CD14-positive monocyte (primary cell): ENCODE measurements around the gene PLEKHM2. TPM values are rescaled to one million over a fixed set of nuclear protein-coding genes. Genes with fewer than 3 reads are reported as not detected.
A peak's percentile ranks its signal among the peaks of the same experiment; 100 is the strongest.

Experiments used
- DNase-seq, 3 donors: peaks; one replicate each; pipeline ENCODE4 v3.0.0-alpha.2; 2011 to 2022
- H2AFZ ChIP-seq: 2 replicates; pipeline ENCODE4 v1.6.0; 2012; ENCODE audit warnings: mild to moderate bottlenecking, low read depth, low read length, inconsistent platforms; ENCODE audit not compliant: insufficient read depth, poor library complexity, severe bottlenecking
- H3K27ac ChIP-seq, 2 donors: 1 replicate in 1 of 2; 2 replicates in 1 of 2; pipeline ENCODE4 v1.5.1; 2012 to 2013; ENCODE audit warnings: low read length in 2 of 2, control low read depth in 1 of 2, inconsistent platforms in 1 of 2, low read depth in 1 of 2, mild to moderate bottlenecking in 1 of 2
- H3K27me3 ChIP-seq, 2 donors: one replicate each; pipeline versions ENCODE4 v1.6.0 to v1.6.1; 2011 to 2013; ENCODE audit warnings: low read length in 2 of 2; ENCODE audit not compliant: control insufficient read depth in 2 of 2, insufficient read depth in 2 of 2
- H3K36me3 ChIP-seq, 2 donors: replicated peaks in 1 of 2; 1 replicate in 1 of 2; 2 replicates in 1 of 2; pipeline versions ENCODE4 v1.5.1 to v1.6.1; 2012 to 2013; ENCODE audit warnings: low read length in 2 of 2, control low read depth in 1 of 2, inconsistent platforms in 1 of 2, mild to moderate bottlenecking in 1 of 2; ENCODE audit not compliant: insufficient read depth in 2 of 2, control insufficient read depth in 1 of 2
- H3K4me1 ChIP-seq, 2 donors: 1 replicate in 1 of 2; 2 replicates in 1 of 2; pipeline versions ENCODE4 v1.5.1 to v1.6.1; 2012 to 2013; ENCODE audit warnings: low read length in 2 of 2, control low read depth in 1 of 2, inconsistent platforms in 1 of 2, mild to moderate bottlenecking in 1 of 2, moderate library complexity in 1 of 2; ENCODE audit not compliant: insufficient read depth in 2 of 2, control insufficient read depth in 1 of 2
- H3K4me2 ChIP-seq: replicated peaks from 2 replicates; pipeline ENCODE3; 2012; ENCODE audit warnings: low read length, moderate library complexity, mild to moderate bottlenecking; ENCODE audit not compliant: poor library complexity, severe bottlenecking; ENCODE audit errors: extremely low read depth
- H3K4me3 ChIP-seq, 3 experiments: fragments of 200-600 bp in 1 of 3; sonication (generic) in 1 of 3; replicated peaks in 1 of 3; 1 replicate in 2 of 3; 2 replicates in 1 of 3; pipeline ENCODE4 v1.5.1; 2011 to 2013; ENCODE audit warnings: low read length in 3 of 3, mild to moderate bottlenecking in 3 of 3, control low read depth in 2 of 3, low read depth in 2 of 3, inconsistent platforms in 1 of 3, moderate library complexity in 1 of 3
- H3K79me2 ChIP-seq: 2 replicates; pipeline ENCODE4 v1.6.0; 2012; ENCODE audit warnings: mild to moderate bottlenecking, control low read depth, inconsistent platforms, low read length, moderate library complexity; ENCODE audit not compliant: insufficient read depth
- H3K9ac ChIP-seq: 2 replicates; pipeline ENCODE4 v1.6.0; 2017; ENCODE audit warnings: low read length, mild to moderate bottlenecking; ENCODE audit not compliant: insufficient read depth, poor library complexity, severe bottlenecking
- H3K9me3 ChIP-seq, 2 donors: replicated peaks in 1 of 2; 1 replicate in 1 of 2; 2 replicates in 1 of 2; pipeline versions ENCODE4 v1.5.1 to v1.6.1; 2012 to 2013; ENCODE audit warnings: low read length in 2 of 2, control low read depth in 1 of 2; ENCODE audit not compliant: control insufficient read depth in 1 of 2, insufficient read depth in 1 of 2
- H4K20me1 ChIP-seq: 2 replicates; pipeline ENCODE4 v1.6.0; 2012; ENCODE audit warnings: mild to moderate bottlenecking, low read length, control low read depth, moderate library complexity; ENCODE audit not compliant: insufficient read depth
- H3K27ac Mint-ChIP-seq, 7 donors: one replicate each; pipeline ENCODE4 v1.8.0; 2020; ENCODE audit warnings: mild to moderate bottlenecking in 7 of 7, mixed read lengths in 7 of 7, moderate library complexity in 6 of 7, inconsistent platforms in 2 of 7
- H3K27me3 Mint-ChIP-seq, 3 donors: one replicate each; pipeline ENCODE4 v1.8.0; 2021 to 2022; ENCODE audit warnings: low read depth in 3 of 3, mild to moderate bottlenecking in 3 of 3, mixed read lengths in 3 of 3, moderate library complexity in 3 of 3, inconsistent platforms in 1 of 3
- H3K36me3 Mint-ChIP-seq, 2 donors: one replicate each; pipeline ENCODE4 v1.8.0; 2020; ENCODE audit warnings: mixed read lengths in 2 of 2, inconsistent platforms in 1 of 2, mild to moderate bottlenecking in 1 of 2
- H3K4me1 Mint-ChIP-seq: one replicate; pipeline ENCODE4 v1.8.0; 2020; ENCODE audit warnings: mild to moderate bottlenecking, mixed read lengths
- H3K4me3 Mint-ChIP-seq, 2 donors: one replicate each; pipeline ENCODE4 v1.8.0; 2020; ENCODE audit warnings: mild to moderate bottlenecking in 2 of 2, mixed read lengths in 2 of 2, moderate library complexity in 1 of 2
- H3K9me3 Mint-ChIP-seq, 7 donors: one replicate each; pipeline ENCODE4 v1.8.0; 2020 to 2022; ENCODE audit warnings: mixed read lengths in 7 of 7, mild to moderate bottlenecking in 6 of 7, moderate library complexity in 6 of 7, inconsistent platforms in 2 of 7
- WGBS: methylation state at CpG from one replicate; pipeline ENCODE4 v1.1.5; 2013; ENCODE audit warnings: missing lambda C conversion rate; ENCODE audit not compliant: insufficient coverage; 5-methylcytosine and 5-hydroxymethylcytosine counted together
- intact Hi-C, 2 donors: fragments of 100-400 bp; cut with micrococcal nuclease; formaldehyde crosslinking; loops; one replicate each; pipeline versions ENCODE4 v1.15.0 to v1.15.1; 2023
- polyA plus RNA-seq, 3 donors: library from polyadenylated mRNA; depleted of rRNA in 1 of 3; unstranded in 2 of 3; stranded (reverse) in 1 of 3; fragments of 300-500 nt in 2 of 3; fragments of >200 nt in 1 of 3; fragmentation: Illumina TruSeq in 2 of 3; gene quantifications; 1 replicate in 2 of 3; 2 replicates in 1 of 3; pipeline ENCODE4 v1.2.3, GENCODE V29; 2012 to 2021
- TF ChIP-seq, protein P1 (sequence below): fragments of 200-600 bp; IDR thresholded peaks from one replicate; pipeline ENCODE4 v1.8.0; 2022; ENCODE audit warnings: antibody characterized with exemption, mild to moderate bottlenecking

The PLEKHM2 gene
- polyA plus RNA-seq, 3 donors, result 4.0 to 79.3 (median 5.8) TPM

- TF ChIP-seq, protein P1, sequence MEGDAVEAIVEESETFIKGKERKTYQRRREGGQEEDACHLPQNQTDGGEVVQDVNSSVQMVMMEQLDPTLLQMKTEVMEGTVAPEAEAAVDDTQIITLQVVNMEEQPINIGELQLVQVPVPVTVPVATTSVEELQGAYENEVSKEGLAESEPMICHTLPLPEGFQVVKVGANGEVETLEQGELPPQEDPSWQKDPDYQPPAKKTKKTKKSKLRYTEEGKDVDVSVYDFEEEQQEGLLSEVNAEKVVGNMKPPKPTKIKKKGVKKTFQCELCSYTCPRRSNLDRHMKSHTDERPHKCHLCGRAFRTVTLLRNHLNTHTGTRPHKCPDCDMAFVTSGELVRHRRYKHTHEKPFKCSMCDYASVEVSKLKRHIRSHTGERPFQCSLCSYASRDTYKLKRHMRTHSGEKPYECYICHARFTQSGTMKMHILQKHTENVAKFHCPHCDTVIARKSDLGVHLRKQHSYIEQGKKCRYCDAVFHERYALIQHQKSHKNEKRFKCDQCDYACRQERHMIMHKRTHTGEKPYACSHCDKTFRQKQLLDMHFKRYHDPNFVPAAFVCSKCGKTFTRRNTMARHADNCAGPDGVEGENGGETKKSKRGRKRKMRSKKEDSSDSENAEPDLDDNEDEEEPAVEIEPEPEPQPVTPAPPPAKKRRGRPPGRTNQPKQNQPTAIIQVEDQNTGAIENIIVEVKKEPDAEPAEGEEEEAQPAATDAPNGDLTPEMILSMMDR, result no peak
- no peak for DNase-seq
- Histone ChIP-seq H4K20me1 (peaks cover 63% of the 10 kb centered on the region), H3K9ac (no peak overlapping the region), H3K36me3 (peaks cover 78 to 93% of the 10 kb centered on the region in 2 donors), H3K9me3 (no peaks in the 10 kb centered on the region), H3K4me2 (no peak overlapping the region), H3K27me3 (no peaks in the 10 kb centered on the region), H3K27ac (no peak overlapping the region), H3K79me2 (peaks cover 7% of the 10 kb centered on the region), H2AFZ (no peak overlapping the region), H3K4me3 (no peak overlapping the region), H3K4me1 (no peaks in the 10 kb centered on the region)
- Mint-ChIP-seq H3K9me3 (no peaks in the 10 kb centered on the region), H3K27me3 (no peaks in the 10 kb centered on the region), H3K4me3 (no peak overlapping the region), H3K27ac (peak overlapping the region in 2 of 7 donors; percentile 70 to 84), H3K4me1 (no peaks in the 10 kb centered on the region), H3K36me3 (peaks cover 65 to 89% of the 10 kb centered on the region in 2 donors)
- intact Hi-C loops, result no loop called here
- 100% methylated on average over 4 of the region's 12 CpGs for WGBS
Observed at GRCh38 chr1:15719381-15720120, 35.4 kb downstream of the PLEKHM2 start.

GRCh38 chr1:15720861-15721260 is 36.7 kb downstream of the PLEKHM2 start:
- Histone ChIP-seq H3K27ac (no peak overlapping the region), H2AFZ (no peak overlapping the region), H3K27me3 (no peaks in the 10 kb centered on the region), H3K4me2 (no peak overlapping the region), H3K4me3 (no peak overlapping the region), H3K4me1 (no peaks in the 10 kb centered on the region), H3K36me3 (peaks cover 88 to 96% of the 10 kb centered on the region in 2 donors), H3K9ac (no peak overlapping the region), H3K79me2 (no peaks in the 10 kb centered on the region), H3K9me3 (no peaks in the 10 kb centered on the region), H4K20me1 (peaks cover 55% of the 10 kb centered on the region)
- DNase-seq, result no peak
- TF ChIP-seq, protein P1, result no peak
- Mint-ChIP-seq H3K27ac (peak overlapping the region in 1 of 7 donors; percentile 58), H3K27me3 (no peaks in the 10 kb centered on the region), H3K36me3 (peaks cover 76 to 98% of the 10 kb centered on the region in 2 donors), H3K4me3 (no peak overlapping the region), H3K4me1 (no peaks in the 10 kb centered on the region), H3K9me3 (no peaks in the 10 kb centered on the region)
- intact Hi-C loops, result no loop called here
- WGBS, result 100% methylated on average over 2 of the region's 3 CpGs
